Activated CD4-positive, alpha-beta T cell treated with anti-CD3 and anti-CD28 coated beads, Interleukin-10, Interleukin-2, amounts not matched to agents 100 ng/mL and 50 ng/mL, durations not matched to agents 16 hours and 8 hours (primary cell): ENCODE measurements around the gene CD44.
"Not testable (repeated sequence)": the region's sequence is repeated elsewhere in the genome, so short reads cannot be mapped to it uniquely, and the experiment has no call there.

ENCODE experiments used
- DNase-seq: peaks from one replicate; pipeline ENCODE4 v3.0.0-alpha.2; 2020

The CD44 gene

GRCh38 chr11:35138943-35139721 is at the start of gene CD44:
TSS of gene CD44 (plus strand) at chr11:35139171. CDS start at chr11:35139304, 133 bp downstream.
- DNase-seq, result peak; percentile 81

GRCh38 chr11:35089666-35090065 is 49.3 kb upstream of the CD44 start:
- DNase-seq, result no peak

GRCh38 chr11:35090125-35090524 is 48.8 kb upstream of the CD44 start:
- DNase-seq, result no peak

- not testable (repeated sequence) for DNase-seq
Observed at GRCh38 chr11:35090991-35091390, 48.0 kb upstream of the CD44 start.

- no peak for DNase-seq
Observed at GRCh38 chr11:35096723-35097122, 42.2 kb upstream of the CD44 start.

GRCh38 chr11:35097814-35098455 is 41.0 kb upstream of the CD44 start:
- DNase-seq, result no peak

- no peak for DNase-seq
Observed at GRCh38 chr11:35098855-35099254, 40.1 kb upstream of the CD44 start.

GRCh38 chr11:35099278-35100012 is 39.5 kb upstream of the CD44 start:
- DNase-seq, result no peak

GRCh38 chr11:35100013-35100383 is 39.0 kb upstream of the CD44 start:
- no peak for DNase-seq

GRCh38 chr11:35101223-35101622 is 37.7 kb upstream of the CD44 start:
- DNase-seq, result no peak

- DNase-seq, result no peak
Observed at GRCh38 chr11:35102267-35102666, 36.7 kb upstream of the CD44 start.

- no peak for DNase-seq
Observed at GRCh38 chr11:35103366-35104208, 35.4 kb upstream of the CD44 start.

- no peak for DNase-seq
Observed at GRCh38 chr11:35104655-35105054, 34.3 kb upstream of the CD44 start.

GRCh38 chr11:35105319-35106079 is 33.5 kb upstream of the CD44 start:
- no peak for DNase-seq

GRCh38 chr11:35106595-35106994 is 32.4 kb upstream of the CD44 start:
- DNase-seq, result no peak

- no peak for DNase-seq
Observed at GRCh38 chr11:35107861-35108260, 31.1 kb upstream of the CD44 start.

GRCh38 chr11:35108336-35108735 is 30.6 kb upstream of the CD44 start:
- DNase-seq, result not testable (repeated sequence)

- no peak for DNase-seq
Observed at GRCh38 chr11:35109041-35109440, 29.9 kb upstream of the CD44 start.

- no peak for DNase-seq
Observed at GRCh38 chr11:35109827-35110226, 29.1 kb upstream of the CD44 start.

GRCh38 chr11:35111161-35112055 is 27.6 kb upstream of the CD44 start:
- DNase-seq, result no peak
